IMR-90 (cell line): ENCODE results near the gene KCNS1. TPM values are rescaled to one million over a fixed set of nuclear protein-coding genes. Genes with fewer than 3 reads are reported as not detected.

Source experiments
- ATAC-seq: fragments of 200-7000 bp; cut with Tn5 transposase; 2 replicates; pipeline ENCODE4 v1.9.1; 2020; ENCODE audit warnings: low read depth, mild to moderate bottlenecking, moderate library complexity
- BruUV-seq: library from RNA; stranded (reverse); fragments of 400-500 nt; replicated peaks from 2 replicates; lab custom pipeline; 2021; lab: Mats Ljungman, UMichigan
- CTCF ChIA-PET: fragments of 300-600 bp; formaldehyde crosslinking; extraction: SDS; loops from one replicate; lab custom pipeline; 2021; ENCODE audit warnings: antibody characterized with exemption; lab: Yijun Ruan, JAX
- POLR2A ChIA-PET: fragments of 300-600 bp; sonication (Branson Sonifier 250); formaldehyde crosslinking; loops from one replicate; lab custom pipeline; 2022; ENCODE audit warnings: antibody characterized with exemption; ENCODE audit not compliant: unreplicated experiment; lab: Charles Lee
- DNase-seq: peaks from one replicate; pipeline ENCODE4 v3.0.0; 2013
- H2AFZ ChIP-seq: replicated peaks from 2 replicates; pipeline ENCODE3; 2013; ENCODE audit warnings: low read length, mild to moderate bottlenecking; ENCODE audit not compliant: poor library complexity
- H2AK5ac ChIP-seq: 2 replicates; pipeline ENCODE4 v1.6.1; 2013; ENCODE audit warnings: low read depth, low read length, inconsistent platforms
- H2AK9ac ChIP-seq: replicated peaks from 2 replicates; pipeline ENCODE3; 2013; ENCODE audit warnings: mild to moderate bottlenecking, low read depth, low read length, moderate library complexity; ENCODE audit not compliant: poor library complexity
- H2BK120ac ChIP-seq: 2 replicates; pipeline ENCODE4 v1.6.1; 2013; ENCODE audit warnings: low read depth, low read length, inconsistent platforms
- H2BK15ac ChIP-seq: 3 replicates; pipeline ENCODE4 v1.6.1; 2013; ENCODE audit warnings: low read depth, low read length, inconsistent platforms
- H2BK20ac ChIP-seq: 2 replicates; pipeline ENCODE4 v1.6.1; 2013; ENCODE audit warnings: low read depth, mild to moderate bottlenecking, inconsistent platforms, low read length, moderate library complexity
- H2BK5ac ChIP-seq: 2 replicates; pipeline ENCODE4 v1.6.1; 2013; ENCODE audit warnings: mild to moderate bottlenecking, low read depth, low read length, inconsistent platforms; ENCODE audit not compliant: poor library complexity, severe bottlenecking
- H3K14ac ChIP-seq: replicated peaks from 2 replicates; pipeline ENCODE4 v1.6.1; 2013; ENCODE audit warnings: low read depth, low read length, inconsistent platforms
- H3K18ac ChIP-seq: 2 replicates; pipeline ENCODE4 v1.6.1; 2013; ENCODE audit warnings: low read depth, low read length, control low read depth
- H3K23ac ChIP-seq: 2 replicates; pipeline ENCODE4 v1.6.1; 2013; ENCODE audit warnings: low read depth, low read length, inconsistent platforms
- H3K27ac ChIP-seq: 2 replicates; pipeline ENCODE4 v1.5.1; 2013; ENCODE audit warnings: mild to moderate bottlenecking, control low read depth, low read length; ENCODE audit not compliant: insufficient read depth
- H3K27me3 ChIP-seq: 2 replicates; pipeline ENCODE4 v1.6.1; 2013; ENCODE audit warnings: low read length; ENCODE audit not compliant: control insufficient read depth, insufficient read depth
- H3K36me3 ChIP-seq: 2 replicates; pipeline ENCODE4 v1.6.1; 2013; ENCODE audit warnings: low read length, mixed read lengths; ENCODE audit not compliant: control insufficient read depth, insufficient read depth
- H3K4ac ChIP-seq: 2 replicates; pipeline ENCODE4 v1.6.1; 2013; ENCODE audit warnings: low read depth, low read length, inconsistent platforms
- H3K4me1 ChIP-seq: 2 replicates; pipeline ENCODE4 v1.6.1; 2013; ENCODE audit warnings: low read length, mixed read lengths; ENCODE audit not compliant: control insufficient read depth, insufficient read depth
- H3K4me2 ChIP-seq: 2 replicates; pipeline ENCODE4 v1.6.1; 2013; ENCODE audit warnings: low read depth, mild to moderate bottlenecking, control low read depth, low read length, moderate library complexity
- H3K4me3 ChIP-seq: 2 replicates; pipeline ENCODE4 v1.5.1; 2013; ENCODE audit warnings: low read depth, mild to moderate bottlenecking, control low read depth, low read length, moderate library complexity; ENCODE audit not compliant: insufficient read depth
- H3K56ac ChIP-seq: 2 replicates; pipeline ENCODE4 v1.6.1; 2013; ENCODE audit warnings: low read length, inconsistent platforms; ENCODE audit not compliant: insufficient read depth; ENCODE audit errors: extremely low read depth
- H3K79me1 ChIP-seq, 2 experiments: 2 replicates each; pipeline ENCODE4 v1.6.1; 2013; ENCODE audit warnings: low read length in 2 of 2, inconsistent platforms in 1 of 2, low read depth in 1 of 2
- H3K9ac ChIP-seq: 2 replicates; pipeline ENCODE4 v1.6.1; 2013; ENCODE audit warnings: low read depth, low read length, control low read depth
- H3K9me1 ChIP-seq: 2 replicates; pipeline ENCODE4 v1.6.1; 2013; ENCODE audit warnings: low read length, inconsistent platforms; ENCODE audit not compliant: insufficient read depth
- H3K9me3 ChIP-seq: 2 replicates; pipeline ENCODE4 v1.6.1; 2013; ENCODE audit warnings: low read length; ENCODE audit not compliant: control insufficient read depth, insufficient read depth
- H4K20me1 ChIP-seq: 2 replicates; pipeline ENCODE4 v1.6.1; 2013; ENCODE audit warnings: low read length, inconsistent platforms; ENCODE audit not compliant: insufficient read depth
- H4K5ac ChIP-seq: 2 replicates; pipeline ENCODE4 v1.6.1; 2013; ENCODE audit warnings: mild to moderate bottlenecking, low read depth, low read length, control low read depth
- H4K8ac ChIP-seq, 2 experiments: 2 replicates each; pipeline ENCODE4 v1.6.1; 2013; ENCODE audit warnings: low read depth in 2 of 2, low read length in 2 of 2, control low read depth in 1 of 2, inconsistent platforms in 1 of 2
- H4K91ac ChIP-seq: 2 replicates; pipeline ENCODE4 v1.6.1; 2013; ENCODE audit warnings: low read depth, low read length, inconsistent platforms; ENCODE audit not compliant: insufficient read depth
- CEBPB ChIP-seq: IDR thresholded peaks from 2 replicates; pipeline ENCODE4 v1.6.1; 2012; ENCODE audit warnings: low read depth, low read length, improper control_type of control experiment
- POLR2A ChIP-seq: IDR thresholded peaks from 2 replicates; pipeline ENCODE4 v1.6.1; 2012; ENCODE audit warnings: mild to moderate bottlenecking, low read depth, low read length
- WGBS, 2 experiments: methylation state at CpG; one replicate each; pipeline versions ENCODE4 v1.1.5 to v1.1.7; 2013; ENCODE audit warnings: missing lambda C conversion rate in 2 of 2; ENCODE audit not compliant: insufficient read length in 1 of 2; ENCODE audit errors: extremely low coverage in 2 of 2; 5-methylcytosine and 5-hydroxymethylcytosine counted together
- dilution Hi-C: fragments of 300-500 bp; cut with HindIII; formaldehyde crosslinking; loops from one replicate; pipeline ENCODE4 v1.14.3; 2018; ENCODE audit warnings: low sequenced_read_pairs; ENCODE audit not compliant: unreplicated experiment
- in situ Hi-C: fragments of 300-500 bp; cut with MboI; formaldehyde crosslinking; loops from 3 replicates; pipeline ENCODE4 v1.14.3; 2019; ENCODE audit warnings: low sequenced_read_pairs, inconsistent platforms, mixed read lengths
- intact Hi-C: fragments of 100-400 bp; cut with micrococcal nuclease; formaldehyde crosslinking; loops from 2 replicates; pipeline ENCODE4 v1.10.0; 2022
- polyA plus RNA-seq, 3 experiments: library from polyadenylated mRNA; depleted of rRNA; stranded (reverse); fragments of >200 nt; gene quantifications; 2 replicates each; pipeline ENCODE4 v1.2.3, GENCODE V29; 2012; ENCODE audit warnings: low replicate concordance in 1 of 3
- total RNA-seq: library from RNA; depleted of rRNA; stranded (reverse); fragments of >200 nt; gene quantifications from 2 replicates; pipeline ENCODE4 v1.2.3, GENCODE V29; 2012

Gene KCNS1
- total and polyA plus RNA-seq, 2 of the 4 experiments (the other 2 are of a cell fraction), result 0.54 to 0.62 TPM

- H3K18ac ChIP-seq, result peak overlapping the region; percentile 68; the same call in 1 of the 2 replicates
- no peak overlapping the region for H2AK9ac ChIP-seq
- ChIA-PET POLR2A (no interaction called here), CTCF (interaction anchor here (0.6 kb wide), 1 partner anchor 598 kb away, joined by 5 read pairs; no protein-coding TSS in a partner anchor)
- H2AK5ac ChIP-seq, result peak overlapping the region; percentile 67; the same call in 1 of the 2 replicates
- H3K36me3 ChIP-seq, result peaks cover 3% of the 10 kb centered on the region
- 0 out of 2 replicates have a peak overlapping the region, but pooled peaks have one; percentile 14 for H2BK120ac ChIP-seq
- peak overlapping the region; percentile 84; the same call in 1 of the 3 replicates for H2BK15ac ChIP-seq
- H3K4me1 ChIP-seq, result peaks cover 8% of the 10 kb centered on the region; the same call in 1 of the 2 replicates
- H4K20me1 ChIP-seq, result no peaks in the 10 kb centered on the region
- H3K9me1 ChIP-seq, result peaks cover 9% of the 10 kb centered on the region
- peak overlapping the region; percentile 17; the same call in 1 of the 2 replicates for H3K14ac ChIP-seq
- DNase-seq (peak; percentile 51), ATAC-seq (no peak)
- WGBS, 2 experiments, result no CpG with 5 or more reads among the region's 6 CpGs
- peak overlapping the region; percentile 15; the same call in 1 of the 2 replicates for H3K4ac ChIP-seq
- dilution Hi-C loops, result no loop called here
- H4K91ac ChIP-seq, result 0 out of 2 replicates have a peak overlapping the region, but pooled peaks have one; percentile 5
- no peaks in the 10 kb centered on the region for H3K27me3 ChIP-seq
- peak overlapping the region; percentile 25; the same call in 1 of the 2 replicates for H4K5ac ChIP-seq
- H3K79me1 ChIP-seq, result peaks cover 10 to 16% of the 10 kb centered on the region in 2 experiments; a peak in 2 of 4 replicates
- in situ Hi-C loops, result no loop called here
- no peak for TF ChIP-seq POLR2A
- TF ChIP-seq CEBPB, result peak; percentile 66; the same call in 1 of the 2 replicates
- H3K27ac ChIP-seq, result no peak overlapping the region
- no peak overlapping the region for H3K56ac ChIP-seq
- H3K4me2 ChIP-seq, result no peak overlapping the region
- intact Hi-C loops, result no loop called here
- H3K23ac ChIP-seq, result no peak overlapping the region; the same call in 1 of the 2 replicates
- no peak overlapping the region; a peak in 1 of 4 replicates for H4K8ac ChIP-seq
- H3K4me3 ChIP-seq, result no peak overlapping the region
- BruUV-seq, result no TSS peak
- H2BK5ac ChIP-seq, result peak overlapping the region; percentile 68
- H3K9me3 ChIP-seq, result no peaks in the 10 kb centered on the region
- H2AFZ ChIP-seq, result no peak overlapping the region
- H3K9ac ChIP-seq, result no peak overlapping the region
- 0 out of 2 replicates have a peak overlapping the region, but pooled peaks have one; percentile 43 for H2BK20ac ChIP-seq
These were observed 41.8 kb downstream of the KCNS1 start for GRCh38 chr20:45059022-45059728.
